Neural cell (in vitro differentiated cells): Measurements from ENCODE around the gene CLDN4. TPM values are rescaled to one million over a fixed set of nuclear protein-coding genes. Genes with fewer than 3 reads are reported as not detected.

ENCODE experiments used
- H2AFZ ChIP-seq: fragments of 200-600, 300-800 bp; sonication (generic), shearing (Covaris generic); 2 replicates; pipeline ENCODE4 v1.6.0; 2014; ENCODE audit warnings: low read depth, mild to moderate bottlenecking, antibody characterized with exemption, low read length, moderate library complexity
- H3F3A ChIP-seq: fragments of 200-600 bp; shearing (Covaris generic); 2 replicates; pipeline ENCODE4 v1.6.1; 2016; ENCODE audit warnings: mild to moderate bottlenecking, moderate library complexity, mixed read lengths, antibody characterized with exemption, low read length; ENCODE audit not compliant: insufficient read depth, poor library complexity, severe bottlenecking
- H3K27ac ChIP-seq: fragments of 200-600, 300-800 bp; sonication (generic), shearing (Covaris generic); 2 replicates; pipeline ENCODE4 v1.5.1; 2014; ENCODE audit warnings: mild to moderate bottlenecking, low read length, moderate library complexity
- H3K27me3 ChIP-seq: fragments of 300-800, 200-600 bp; sonication (generic), shearing (Covaris generic); 2 replicates; pipeline ENCODE4 v1.6.0; 2014; ENCODE audit warnings: mild to moderate bottlenecking, low read depth, low read length, moderate library complexity; ENCODE audit not compliant: insufficient read depth
- H3K36me3 ChIP-seq: fragments of 300-800, 200-600 bp; sonication (generic), shearing (Covaris generic); 2 replicates; pipeline ENCODE4 v1.5.1; 2014; ENCODE audit warnings: mild to moderate bottlenecking, antibody characterized with exemption, low read length, moderate library complexity; ENCODE audit not compliant: insufficient read depth
- H3K4me2 ChIP-seq: fragments of 300-800, 200-600 bp; sonication (generic), shearing (Covaris generic); 2 replicates; pipeline ENCODE4 v1.6.0; 2014; ENCODE audit warnings: mild to moderate bottlenecking, low read length
- H3K4me3 ChIP-seq: fragments of 300-800, 200-600 bp; sonication (generic), shearing (Covaris generic); 2 replicates; pipeline ENCODE4 v1.5.1; 2014; ENCODE audit warnings: mild to moderate bottlenecking, low read length, moderate library complexity
- H3K79me2 ChIP-seq: fragments of 200-600 bp; shearing (Covaris generic); replicated peaks from 2 replicates; pipeline ENCODE4 v1.6.0; 2014; ENCODE audit warnings: mild to moderate bottlenecking, low read length, moderate library complexity; ENCODE audit not compliant: insufficient read depth
- H3K9ac ChIP-seq: fragments of 300-800, 200-600 bp; sonication (generic), shearing (Covaris generic); 2 replicates; pipeline ENCODE4 v1.6.1; 2016; ENCODE audit warnings: mild to moderate bottlenecking, low read length, mixed read lengths
- H3K9me2 ChIP-seq: fragments of 200-600 bp; shearing (Covaris generic); 2 replicates; pipeline ENCODE4 v1.6.1; 2016; ENCODE audit warnings: mild to moderate bottlenecking, low read length, mixed read lengths; ENCODE audit not compliant: insufficient read depth
- H3K9me3 ChIP-seq: fragments of 200-600, 300-800 bp; sonication (generic), shearing (Covaris generic); 2 replicates; pipeline ENCODE4 v1.6.1; 2016; ENCODE audit warnings: mild to moderate bottlenecking, mixed run types, low read length, moderate library complexity, mixed read lengths
- H4K20me1 ChIP-seq: fragments of 200-600 bp; shearing (Covaris generic); 2 replicates; pipeline ENCODE4 v1.6.1; 2016; ENCODE audit warnings: mild to moderate bottlenecking, mixed run types; ENCODE audit not compliant: insufficient read depth
- EP300 ChIP-seq: fragments of 450-650 bp; conservative IDR thresholded peaks from 2 replicates; pipeline ENCODE4 v1.6.1; 2014; ENCODE audit warnings: antibody characterized with exemption, mild to moderate bottlenecking, moderate library complexity; ENCODE audit not compliant: poor library complexity, severe bottlenecking
- EZH2 ChIP-seq: fragments of 200-600, 300-800 bp; shearing (Covaris generic), sonication (generic); IDR thresholded peaks from 2 replicates; pipeline ENCODE4 v1.6.1; 2014; ENCODE audit warnings: antibody characterized with exemption, low read length, borderline replicate concordance, mild to moderate bottlenecking; ENCODE audit not compliant: insufficient read depth, poor library complexity, severe bottlenecking
- MXI1 ChIP-seq: fragments of 450-650 bp; conservative IDR thresholded peaks from 2 replicates; pipeline ENCODE4 v1.6.1; 2014; ENCODE audit warnings: antibody characterized with exemption, mild to moderate bottlenecking; ENCODE audit not compliant: poor library complexity, severe bottlenecking
- POLR2AphosphoS5 ChIP-seq: IDR thresholded peaks from 2 replicates; pipeline ENCODE4 v1.6.1; 2012
- RAD21 ChIP-seq: fragments of 450-650 bp; conservative IDR thresholded peaks from 2 replicates; pipeline ENCODE4 v1.6.1; 2014; ENCODE audit warnings: antibody characterized with exemption, mild to moderate bottlenecking, moderate library complexity
- SMC3 ChIP-seq: fragments of 450-650 bp; conservative IDR thresholded peaks from 2 replicates; pipeline ENCODE4 v1.6.1; 2014; ENCODE audit warnings: antibody characterized with exemption, mild to moderate bottlenecking, moderate library complexity; ENCODE audit not compliant: poor library complexity
- TAF1 ChIP-seq: IDR thresholded peaks from 2 replicates; pipeline ENCODE4 v1.6.1; 2012; ENCODE audit warnings: low read depth
- polyA plus RNA-seq: library from polyadenylated mRNA; depleted of rRNA; stranded (reverse); fragments of >200 nt; gene quantifications from 2 replicates; pipeline ENCODE4 v1.2.3, GENCODE V29; 2014
- TF ChIP-seq, protein P1 (sequence below): IDR thresholded peaks from 2 replicates; pipeline ENCODE4 v1.6.1; 2012; ENCODE audit warnings: borderline replicate concordance
- TF ChIP-seq, protein P2 (sequence below): fragments of 450-650 bp; IDR thresholded peaks from 2 replicates; pipeline ENCODE4 v1.5.1; 2014; ENCODE audit warnings: antibody characterized with exemption, mild to moderate bottlenecking, moderate library complexity; ENCODE audit not compliant: poor library complexity, severe bottlenecking

CLDN4 gene
- polyA plus RNA-seq, 1 donor from 2014 or later, result 0.09 TPM

DNA sequence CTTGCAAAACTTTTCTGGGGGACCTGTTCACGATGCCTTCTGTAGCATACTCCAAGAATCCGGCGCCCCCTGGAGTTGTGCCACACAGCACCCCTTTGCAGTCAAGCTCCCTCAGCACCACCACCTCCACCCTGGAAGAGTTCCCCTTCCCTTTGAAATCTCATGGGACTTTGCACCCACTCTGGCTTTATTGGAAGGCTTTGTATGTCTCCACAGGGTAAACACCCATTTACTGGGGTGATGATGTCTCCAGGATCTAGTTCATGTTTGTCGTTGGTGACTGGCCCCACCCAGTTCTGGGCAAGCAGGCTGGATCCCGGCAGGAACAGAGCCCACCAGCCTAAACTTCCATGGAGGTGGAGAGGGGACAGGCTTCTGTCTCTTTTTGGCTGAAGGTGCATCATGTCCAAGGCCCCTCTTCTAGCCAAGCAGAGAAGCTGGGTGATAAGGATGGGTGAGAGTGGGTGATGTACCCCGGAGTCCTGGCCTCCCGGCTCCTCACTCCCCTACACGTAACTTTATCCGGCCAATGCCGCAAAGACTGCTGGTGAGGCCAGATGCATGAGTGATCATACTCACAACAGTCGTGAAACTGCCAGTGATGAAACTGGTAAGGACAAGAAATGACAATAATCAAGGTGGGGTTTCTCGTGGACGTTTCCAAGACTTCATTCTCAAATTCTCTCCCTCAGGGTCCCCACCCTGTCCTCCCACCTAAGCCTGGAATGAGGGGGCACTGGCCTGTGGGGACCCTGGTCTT is 695 bp upstream of the CLDN4 start:
- H3K9ac ChIP-seq, result no peak overlapping the region

DNA sequence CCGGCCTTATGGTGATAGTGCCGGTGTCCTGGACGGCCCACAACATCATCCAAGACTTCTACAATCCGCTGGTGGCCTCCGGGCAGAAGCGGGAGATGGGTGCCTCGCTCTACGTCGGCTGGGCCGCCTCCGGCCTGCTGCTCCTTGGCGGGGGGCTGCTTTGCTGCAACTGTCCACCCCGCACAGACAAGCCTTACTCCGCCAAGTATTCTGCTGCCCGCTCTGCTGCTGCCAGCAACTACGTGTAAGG is 713 bp downstream of the CLDN4 start:
- Histone ChIP-seq H3K9me3 (peaks cover 4% of the 10 kb centered on the region), H3K27me3 (no peaks in the 10 kb centered on the region), H3K36me3 (no peaks in the 10 kb centered on the region), H3K9me2 (no peaks in the 10 kb centered on the region), H2AFZ (no peak overlapping the region), H3K4me3 (no peak overlapping the region), H3K4me2 (no peak overlapping the region), H4K20me1 (no peaks in the 10 kb centered on the region), H3K9ac (no peak overlapping the region), H3F3A (no peaks in the 10 kb centered on the region), H3K27ac (no peak overlapping the region), H3K79me2 (no peaks in the 10 kb centered on the region)
- TF ChIP-seq MXI1, result no peak

More for the DNA sequence above, 695 bp upstream of the CLDN4 start:
- H3K79me2 ChIP-seq, result no peaks in the 10 kb centered on the region
- no peaks in the 10 kb centered on the region for H3F3A ChIP-seq
- H2AFZ ChIP-seq, result no peak overlapping the region
- H3K9me3 ChIP-seq, result peaks cover 4% of the 10 kb centered on the region
- H4K20me1 ChIP-seq, result no peaks in the 10 kb centered on the region
- H3K36me3 ChIP-seq, result no peaks in the 10 kb centered on the region
- H3K27ac ChIP-seq, result no peak overlapping the region
- TF ChIP-seq POLR2AphosphoS5, result no peak
- TF ChIP-seq, protein P1, sequence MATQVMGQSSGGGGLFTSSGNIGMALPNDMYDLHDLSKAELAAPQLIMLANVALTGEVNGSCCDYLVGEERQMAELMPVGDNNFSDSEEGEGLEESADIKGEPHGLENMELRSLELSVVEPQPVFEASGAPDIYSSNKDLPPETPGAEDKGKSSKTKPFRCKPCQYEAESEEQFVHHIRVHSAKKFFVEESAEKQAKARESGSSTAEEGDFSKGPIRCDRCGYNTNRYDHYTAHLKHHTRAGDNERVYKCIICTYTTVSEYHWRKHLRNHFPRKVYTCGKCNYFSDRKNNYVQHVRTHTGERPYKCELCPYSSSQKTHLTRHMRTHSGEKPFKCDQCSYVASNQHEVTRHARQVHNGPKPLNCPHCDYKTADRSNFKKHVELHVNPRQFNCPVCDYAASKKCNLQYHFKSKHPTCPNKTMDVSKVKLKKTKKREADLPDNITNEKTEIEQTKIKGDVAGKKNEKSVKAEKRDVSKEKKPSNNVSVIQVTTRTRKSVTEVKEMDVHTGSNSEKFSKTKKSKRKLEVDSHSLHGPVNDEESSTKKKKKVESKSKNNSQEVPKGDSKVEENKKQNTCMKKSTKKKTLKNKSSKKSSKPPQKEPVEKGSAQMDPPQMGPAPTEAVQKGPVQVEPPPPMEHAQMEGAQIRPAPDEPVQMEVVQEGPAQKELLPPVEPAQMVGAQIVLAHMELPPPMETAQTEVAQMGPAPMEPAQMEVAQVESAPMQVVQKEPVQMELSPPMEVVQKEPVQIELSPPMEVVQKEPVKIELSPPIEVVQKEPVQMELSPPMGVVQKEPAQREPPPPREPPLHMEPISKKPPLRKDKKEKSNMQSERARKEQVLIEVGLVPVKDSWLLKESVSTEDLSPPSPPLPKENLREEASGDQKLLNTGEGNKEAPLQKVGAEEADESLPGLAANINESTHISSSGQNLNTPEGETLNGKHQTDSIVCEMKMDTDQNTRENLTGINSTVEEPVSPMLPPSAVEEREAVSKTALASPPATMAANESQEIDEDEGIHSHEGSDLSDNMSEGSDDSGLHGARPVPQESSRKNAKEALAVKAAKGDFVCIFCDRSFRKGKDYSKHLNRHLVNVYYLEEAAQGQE, result no peak
- no peak for TF ChIP-seq TAF1
- no peak for TF ChIP-seq EZH2
- no peak for TF ChIP-seq EP300
- no peak for TF ChIP-seq MXI1
- TF ChIP-seq SMC3, result no peak
- TF ChIP-seq, protein P2, sequence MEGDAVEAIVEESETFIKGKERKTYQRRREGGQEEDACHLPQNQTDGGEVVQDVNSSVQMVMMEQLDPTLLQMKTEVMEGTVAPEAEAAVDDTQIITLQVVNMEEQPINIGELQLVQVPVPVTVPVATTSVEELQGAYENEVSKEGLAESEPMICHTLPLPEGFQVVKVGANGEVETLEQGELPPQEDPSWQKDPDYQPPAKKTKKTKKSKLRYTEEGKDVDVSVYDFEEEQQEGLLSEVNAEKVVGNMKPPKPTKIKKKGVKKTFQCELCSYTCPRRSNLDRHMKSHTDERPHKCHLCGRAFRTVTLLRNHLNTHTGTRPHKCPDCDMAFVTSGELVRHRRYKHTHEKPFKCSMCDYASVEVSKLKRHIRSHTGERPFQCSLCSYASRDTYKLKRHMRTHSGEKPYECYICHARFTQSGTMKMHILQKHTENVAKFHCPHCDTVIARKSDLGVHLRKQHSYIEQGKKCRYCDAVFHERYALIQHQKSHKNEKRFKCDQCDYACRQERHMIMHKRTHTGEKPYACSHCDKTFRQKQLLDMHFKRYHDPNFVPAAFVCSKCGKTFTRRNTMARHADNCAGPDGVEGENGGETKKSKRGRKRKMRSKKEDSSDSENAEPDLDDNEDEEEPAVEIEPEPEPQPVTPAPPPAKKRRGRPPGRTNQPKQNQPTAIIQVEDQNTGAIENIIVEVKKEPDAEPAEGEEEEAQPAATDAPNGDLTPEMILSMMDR, result no peak
- no peak for TF ChIP-seq RAD21
- no peaks in the 10 kb centered on the region for H3K27me3 ChIP-seq
- H3K9me2 ChIP-seq, result no peaks in the 10 kb centered on the region
- no peak overlapping the region for H3K4me2 ChIP-seq
- H3K4me3 ChIP-seq, result no peak overlapping the region
